NCI-H2196 (cell line): ENCODE measurements around the gene TMEM63A.

Experiments
- DNase-seq: peaks from one replicate; lab custom pipeline; 2025; ENCODE audit not compliant: unreplicated experiment; lab: John Stamatoyannopoulos, UW

Gene TMEM63A

GRCh38 chr1:225886159-225887029, 4.2 kb upstream of the TMEM63A start:
- DNase-seq: peak; percentile 29

GRCh38 chr1:225885336-225885735, 3.2 kb upstream of the TMEM63A start:
- no peak for DNase-seq

- no peak for DNase-seq
These were observed 1.6 kb upstream of the TMEM63A start for GRCh38 chr1:225883616-225884265.

- DNase-seq: no peak
These were observed 775 bp upstream of the TMEM63A start for GRCh38 chr1:225882694-225883615.

- DNase-seq: peak; percentile 25
These were observed 860 bp downstream of the TMEM63A start for GRCh38 chr1:225881081-225881958.

GRCh38 chr1:225880636-225881035, 1.5 kb downstream of the TMEM63A start:
- DNase-seq: no peak

GRCh38 chr1:225880222-225880588, 2.0 kb downstream of the TMEM63A start:
- DNase-seq: peak; percentile 52

GRCh38 chr1:225879521-225880221, 2.5 kb downstream of the TMEM63A start:
- peak; percentile 58 for DNase-seq

- no peak for DNase-seq
These were observed 3.9 kb downstream of the TMEM63A start for GRCh38 chr1:225878282-225878681.

GRCh38 chr1:225877580-225877979, 4.6 kb downstream of the TMEM63A start:
- DNase-seq: peak; percentile 59

- no peak for DNase-seq
These were observed 5.2 kb downstream of the TMEM63A start for GRCh38 chr1:225876900-225877510.

- peak; percentile 53 for DNase-seq
These were observed 7.0 kb downstream of the TMEM63A start for GRCh38 chr1:225875044-225875815.

GRCh38 chr1:225874431-225874830, 7.7 kb downstream of the TMEM63A start:
- DNase-seq: no peak

- no peak for DNase-seq
These were observed 8.8 kb downstream of the TMEM63A start for GRCh38 chr1:225873281-225873850.

- no peak for DNase-seq
These were observed 10.1 kb downstream of the TMEM63A start for GRCh38 chr1:225872075-225872430.

GRCh38 chr1:225871359-225872074, 10.7 kb downstream of the TMEM63A start:
- DNase-seq: peak; percentile 66

GRCh38 chr1:225870911-225871310, 11.3 kb downstream of the TMEM63A start:
- DNase-seq: no peak
